Upper lobe of left lung (tissue), 4 donors: ENCODE results near the gene ELOVL3.

Source experiments
- EP300 ChIP-seq, 4 donors: sonication (generic); formaldehyde crosslinking; IDR thresholded peaks; one replicate each; pipeline ENCODE4 v1.5.1; 2017; ENCODE audit warnings: antibody characterized with exemption in 4 of 4, control low read depth in 2 of 4
- POLR2A ChIP-seq, 4 donors: fragments of 450-650 bp; IDR thresholded peaks; one replicate each; pipeline ENCODE4 v1.5.1; 2016 to 2017; ENCODE audit warnings: antibody characterized with exemption in 4 of 4, mild to moderate bottlenecking in 2 of 4
- POLR2AphosphoS5 ChIP-seq, 2 donors: sonication (generic); formaldehyde crosslinking; IDR thresholded peaks; one replicate each; pipeline ENCODE4 v1.5.1; 2017; ENCODE audit warnings: antibody characterized with exemption in 2 of 2
- TF ChIP-seq, protein P1 (sequence below), 6 experiments: fragments of 450-650 bp in 4 of 6; fragments of 200-600 bp in 2 of 6; sonication (generic) in 2 of 6; IDR thresholded peaks; one replicate each; pipeline ENCODE4 v1.5.1; 2016 to 2019; ENCODE audit warnings: antibody characterized with exemption in 6 of 6

DNA sequence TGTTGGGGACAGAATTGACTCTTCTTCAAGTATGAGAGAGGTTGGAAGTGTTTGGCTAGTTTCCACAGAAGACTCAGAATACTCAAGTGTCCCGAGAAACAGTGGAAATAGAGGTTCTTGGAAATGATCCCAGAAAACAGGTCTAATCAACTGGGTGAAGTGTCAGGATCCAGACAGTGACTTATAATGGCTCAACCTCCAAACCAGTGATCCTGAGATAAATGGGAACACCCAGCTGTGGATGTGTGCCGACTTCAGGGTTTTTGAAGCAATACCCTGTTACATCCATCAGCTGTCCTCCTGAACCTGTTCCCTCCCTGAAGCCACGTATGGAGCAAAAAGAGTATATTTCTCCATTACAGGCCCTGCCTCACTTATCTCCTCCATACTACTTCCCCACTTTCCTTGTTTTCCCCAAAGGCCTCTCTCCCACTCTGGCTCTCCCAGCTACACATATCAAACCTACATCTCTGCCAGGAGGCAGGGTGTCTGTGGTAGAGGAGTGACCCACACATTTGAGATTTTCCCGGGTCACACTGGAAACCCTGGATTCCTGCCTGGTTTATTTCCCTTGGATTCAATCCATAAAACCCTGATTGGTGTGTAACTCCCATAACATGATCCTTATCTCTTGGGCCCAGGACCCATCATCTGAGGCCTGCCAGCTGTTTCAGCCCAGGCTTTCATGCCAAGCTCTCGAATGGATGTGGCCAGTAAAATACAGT lies 17.6 kb upstream of the ELOVL3 start:
- TF ChIP-seq, protein P1, sequence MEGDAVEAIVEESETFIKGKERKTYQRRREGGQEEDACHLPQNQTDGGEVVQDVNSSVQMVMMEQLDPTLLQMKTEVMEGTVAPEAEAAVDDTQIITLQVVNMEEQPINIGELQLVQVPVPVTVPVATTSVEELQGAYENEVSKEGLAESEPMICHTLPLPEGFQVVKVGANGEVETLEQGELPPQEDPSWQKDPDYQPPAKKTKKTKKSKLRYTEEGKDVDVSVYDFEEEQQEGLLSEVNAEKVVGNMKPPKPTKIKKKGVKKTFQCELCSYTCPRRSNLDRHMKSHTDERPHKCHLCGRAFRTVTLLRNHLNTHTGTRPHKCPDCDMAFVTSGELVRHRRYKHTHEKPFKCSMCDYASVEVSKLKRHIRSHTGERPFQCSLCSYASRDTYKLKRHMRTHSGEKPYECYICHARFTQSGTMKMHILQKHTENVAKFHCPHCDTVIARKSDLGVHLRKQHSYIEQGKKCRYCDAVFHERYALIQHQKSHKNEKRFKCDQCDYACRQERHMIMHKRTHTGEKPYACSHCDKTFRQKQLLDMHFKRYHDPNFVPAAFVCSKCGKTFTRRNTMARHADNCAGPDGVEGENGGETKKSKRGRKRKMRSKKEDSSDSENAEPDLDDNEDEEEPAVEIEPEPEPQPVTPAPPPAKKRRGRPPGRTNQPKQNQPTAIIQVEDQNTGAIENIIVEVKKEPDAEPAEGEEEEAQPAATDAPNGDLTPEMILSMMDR (IDR thresholded peaks at IDR 0.05), result no peak
- TF ChIP-seq POLR2A (IDR thresholded peaks at IDR 0.05) (no peak), POLR2AphosphoS5 (IDR thresholded peaks at IDR 0.05) (no peak), EP300 (IDR thresholded peaks at IDR 0.05) (no peak)
